Transverse colon (tissue), 3 donors: ENCODE results near the gene CNNM2.

Source experiments
- EP300 ChIP-seq: sonication (generic); formaldehyde crosslinking; IDR thresholded peaks from one replicate; pipeline ENCODE4 v1.6.1; 2017; ENCODE audit warnings: antibody characterized with exemption, low read depth
- TF ChIP-seq, protein P1 (sequence below), 5 experiments: fragments of 200-600 bp in 3 of 5; fragments of 450-650 bp in 2 of 5; sonication (generic) in 3 of 5; IDR thresholded peaks; 1 replicate in 2 of 5; 2 replicates in 3 of 5; pipeline ENCODE4 v1.5.1; 2016 to 2017; ENCODE audit warnings: antibody characterized with exemption in 5 of 5, inconsistent platforms in 3 of 5, mild to moderate bottlenecking in 2 of 5, moderate library complexity in 1 of 5

DNA sequence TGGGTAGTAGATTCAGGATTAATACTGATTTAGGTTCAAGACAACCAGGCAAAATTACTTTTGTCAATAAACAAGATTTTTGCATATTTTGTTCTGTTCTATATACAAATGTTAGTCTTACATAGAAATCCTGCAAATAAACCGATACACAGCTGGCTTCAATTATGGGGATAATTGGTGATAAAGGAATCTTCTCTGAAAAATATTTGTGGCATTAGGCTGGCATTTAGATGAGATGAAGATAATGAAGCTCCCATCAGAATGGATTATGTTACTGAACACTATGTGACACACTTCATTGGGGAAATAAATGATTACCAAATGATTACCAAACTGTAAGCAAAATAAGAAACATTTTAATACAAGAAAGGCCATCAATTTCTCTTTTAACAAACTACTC lies 209.1 kb downstream of the CNNM2 start:
- no peak for TF ChIP-seq EP300
- TF ChIP-seq, protein P1, sequence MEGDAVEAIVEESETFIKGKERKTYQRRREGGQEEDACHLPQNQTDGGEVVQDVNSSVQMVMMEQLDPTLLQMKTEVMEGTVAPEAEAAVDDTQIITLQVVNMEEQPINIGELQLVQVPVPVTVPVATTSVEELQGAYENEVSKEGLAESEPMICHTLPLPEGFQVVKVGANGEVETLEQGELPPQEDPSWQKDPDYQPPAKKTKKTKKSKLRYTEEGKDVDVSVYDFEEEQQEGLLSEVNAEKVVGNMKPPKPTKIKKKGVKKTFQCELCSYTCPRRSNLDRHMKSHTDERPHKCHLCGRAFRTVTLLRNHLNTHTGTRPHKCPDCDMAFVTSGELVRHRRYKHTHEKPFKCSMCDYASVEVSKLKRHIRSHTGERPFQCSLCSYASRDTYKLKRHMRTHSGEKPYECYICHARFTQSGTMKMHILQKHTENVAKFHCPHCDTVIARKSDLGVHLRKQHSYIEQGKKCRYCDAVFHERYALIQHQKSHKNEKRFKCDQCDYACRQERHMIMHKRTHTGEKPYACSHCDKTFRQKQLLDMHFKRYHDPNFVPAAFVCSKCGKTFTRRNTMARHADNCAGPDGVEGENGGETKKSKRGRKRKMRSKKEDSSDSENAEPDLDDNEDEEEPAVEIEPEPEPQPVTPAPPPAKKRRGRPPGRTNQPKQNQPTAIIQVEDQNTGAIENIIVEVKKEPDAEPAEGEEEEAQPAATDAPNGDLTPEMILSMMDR (IDR thresholded peaks at IDR 0.05): no peak
